CD14-positive monocyte (primary cell): ENCODE data around the gene PROSER1. TPM values are rescaled to one million over a fixed set of nuclear protein-coding genes. Genes with fewer than 3 reads are reported as not detected.

Experiments used
- DNase-seq, 3 donors: peaks; one replicate each; pipeline ENCODE4 v3.0.0-alpha.2; 2011 to 2022
- H2AFZ ChIP-seq: 2 replicates; pipeline ENCODE4 v1.6.0; 2012; ENCODE audit warnings: mild to moderate bottlenecking, low read depth, low read length, inconsistent platforms; ENCODE audit not compliant: insufficient read depth, poor library complexity, severe bottlenecking
- H3K27ac ChIP-seq, 2 donors: 1 replicate in 1 of 2; 2 replicates in 1 of 2; pipeline ENCODE4 v1.5.1; 2012 to 2013; ENCODE audit warnings: low read length in 2 of 2, control low read depth in 1 of 2, inconsistent platforms in 1 of 2, low read depth in 1 of 2, mild to moderate bottlenecking in 1 of 2
- H3K27me3 ChIP-seq, 2 donors: one replicate each; pipeline versions ENCODE4 v1.6.0 to v1.6.1; 2011 to 2013; ENCODE audit warnings: low read length in 2 of 2; ENCODE audit not compliant: control insufficient read depth in 2 of 2, insufficient read depth in 2 of 2
- H3K36me3 ChIP-seq, 2 donors: replicated peaks in 1 of 2; 1 replicate in 1 of 2; 2 replicates in 1 of 2; pipeline versions ENCODE4 v1.5.1 to v1.6.1; 2012 to 2013; ENCODE audit warnings: low read length in 2 of 2, control low read depth in 1 of 2, inconsistent platforms in 1 of 2, mild to moderate bottlenecking in 1 of 2; ENCODE audit not compliant: insufficient read depth in 2 of 2, control insufficient read depth in 1 of 2
- H3K4me1 ChIP-seq, 2 donors: 1 replicate in 1 of 2; 2 replicates in 1 of 2; pipeline versions ENCODE4 v1.5.1 to v1.6.1; 2012 to 2013; ENCODE audit warnings: low read length in 2 of 2, control low read depth in 1 of 2, inconsistent platforms in 1 of 2, mild to moderate bottlenecking in 1 of 2, moderate library complexity in 1 of 2; ENCODE audit not compliant: insufficient read depth in 2 of 2, control insufficient read depth in 1 of 2
- H3K4me2 ChIP-seq: replicated peaks from 2 replicates; pipeline ENCODE3; 2012; ENCODE audit warnings: low read length, moderate library complexity, mild to moderate bottlenecking; ENCODE audit not compliant: poor library complexity, severe bottlenecking; ENCODE audit errors: extremely low read depth
- H3K4me3 ChIP-seq, 3 experiments: fragments of 200-600 bp in 1 of 3; sonication (generic) in 1 of 3; replicated peaks in 1 of 3; 1 replicate in 2 of 3; 2 replicates in 1 of 3; pipeline ENCODE4 v1.5.1; 2011 to 2013; ENCODE audit warnings: low read length in 3 of 3, mild to moderate bottlenecking in 3 of 3, control low read depth in 2 of 3, low read depth in 2 of 3, inconsistent platforms in 1 of 3, moderate library complexity in 1 of 3
- H3K79me2 ChIP-seq: 2 replicates; pipeline ENCODE4 v1.6.0; 2012; ENCODE audit warnings: mild to moderate bottlenecking, control low read depth, inconsistent platforms, low read length, moderate library complexity; ENCODE audit not compliant: insufficient read depth
- H3K9ac ChIP-seq: 2 replicates; pipeline ENCODE4 v1.6.0; 2017; ENCODE audit warnings: low read length, mild to moderate bottlenecking; ENCODE audit not compliant: insufficient read depth, poor library complexity, severe bottlenecking
- H3K9me3 ChIP-seq, 2 donors: replicated peaks in 1 of 2; 1 replicate in 1 of 2; 2 replicates in 1 of 2; pipeline versions ENCODE4 v1.5.1 to v1.6.1; 2012 to 2013; ENCODE audit warnings: low read length in 2 of 2, control low read depth in 1 of 2; ENCODE audit not compliant: control insufficient read depth in 1 of 2, insufficient read depth in 1 of 2
- H4K20me1 ChIP-seq: 2 replicates; pipeline ENCODE4 v1.6.0; 2012; ENCODE audit warnings: mild to moderate bottlenecking, low read length, control low read depth, moderate library complexity; ENCODE audit not compliant: insufficient read depth
- H3K27ac Mint-ChIP-seq, 7 donors: one replicate each; pipeline ENCODE4 v1.8.0; 2020; ENCODE audit warnings: mild to moderate bottlenecking in 7 of 7, mixed read lengths in 7 of 7, moderate library complexity in 6 of 7, inconsistent platforms in 2 of 7
- H3K27me3 Mint-ChIP-seq, 3 donors: one replicate each; pipeline ENCODE4 v1.8.0; 2021 to 2022; ENCODE audit warnings: low read depth in 3 of 3, mild to moderate bottlenecking in 3 of 3, mixed read lengths in 3 of 3, moderate library complexity in 3 of 3, inconsistent platforms in 1 of 3
- H3K36me3 Mint-ChIP-seq, 2 donors: one replicate each; pipeline ENCODE4 v1.8.0; 2020; ENCODE audit warnings: mixed read lengths in 2 of 2, inconsistent platforms in 1 of 2, mild to moderate bottlenecking in 1 of 2
- H3K4me1 Mint-ChIP-seq: one replicate; pipeline ENCODE4 v1.8.0; 2020; ENCODE audit warnings: mild to moderate bottlenecking, mixed read lengths
- H3K4me3 Mint-ChIP-seq, 2 donors: one replicate each; pipeline ENCODE4 v1.8.0; 2020; ENCODE audit warnings: mild to moderate bottlenecking in 2 of 2, mixed read lengths in 2 of 2, moderate library complexity in 1 of 2
- H3K9me3 Mint-ChIP-seq, 7 donors: one replicate each; pipeline ENCODE4 v1.8.0; 2020 to 2022; ENCODE audit warnings: mixed read lengths in 7 of 7, mild to moderate bottlenecking in 6 of 7, moderate library complexity in 6 of 7, inconsistent platforms in 2 of 7
- intact Hi-C, 2 donors: fragments of 100-400 bp; cut with micrococcal nuclease; formaldehyde crosslinking; loops; one replicate each; pipeline versions ENCODE4 v1.15.0 to v1.15.1; 2023
- polyA plus RNA-seq, 3 donors: library from polyadenylated mRNA; depleted of rRNA in 1 of 3; unstranded in 2 of 3; stranded (reverse) in 1 of 3; fragments of 300-500 nt in 2 of 3; fragments of >200 nt in 1 of 3; fragmentation: Illumina TruSeq in 2 of 3; gene quantifications; 1 replicate in 2 of 3; 2 replicates in 1 of 3; pipeline ENCODE4 v1.2.3, GENCODE V29; 2012 to 2021
- TF ChIP-seq, protein P1 (sequence below): fragments of 200-600 bp; IDR thresholded peaks from one replicate; pipeline ENCODE4 v1.8.0; 2022; ENCODE audit warnings: antibody characterized with exemption, mild to moderate bottlenecking

The PROSER1 gene
- polyA plus RNA-seq, 3 donors, result 4.6 to 28.5 (median 9.1) TPM

DNA sequence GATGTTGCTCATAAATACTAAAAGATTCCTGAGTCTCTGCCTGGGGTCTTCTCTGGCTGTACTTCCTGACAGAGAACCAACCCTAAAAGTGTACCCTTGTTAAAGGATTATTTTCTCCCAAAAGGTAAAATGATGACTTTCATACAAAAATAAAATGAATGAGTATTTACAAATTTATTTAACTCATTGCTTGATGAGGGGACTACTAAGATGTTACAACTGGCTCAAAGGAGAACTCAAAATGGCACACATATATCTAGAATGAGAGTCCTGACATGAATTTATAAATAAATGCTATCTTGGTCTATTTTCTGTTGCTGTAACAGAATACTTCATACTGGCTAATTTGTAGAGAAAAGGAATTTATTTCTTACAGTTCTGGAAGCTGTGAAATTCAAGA lies 77.7 kb downstream of the PROSER1 start:
- Histone ChIP-seq H3K27ac (no peak overlapping the region), H3K9me3 (peaks cover 0 to 13% of the 10 kb centered on the region in 2 donors), H3K36me3 (no peaks in the 10 kb centered on the region), H4K20me1 (no peaks in the 10 kb centered on the region), H3K4me1 (no peaks in the 10 kb centered on the region), H3K9ac (no peak overlapping the region), H3K4me3 (no peak overlapping the region), H2AFZ (no peak overlapping the region), H3K79me2 (no peaks in the 10 kb centered on the region), H3K4me2 (no peak overlapping the region), H3K27me3 (no peaks in the 10 kb centered on the region)
- intact Hi-C loops, result no loop called here
- Mint-ChIP-seq H3K36me3 (no peaks in the 10 kb centered on the region), H3K4me3 (no peak overlapping the region), H3K27me3 (peaks cover 0 to 2% (median 0%) of the 10 kb centered on the region in 3 donors), H3K4me1 (no peaks in the 10 kb centered on the region), H3K9me3 (peaks cover 2 to 27% (median 7%) of the 10 kb centered on the region in 7 donors), H3K27ac (no peak overlapping the region)
- DNase-seq, result no peak
- TF ChIP-seq, protein P1, sequence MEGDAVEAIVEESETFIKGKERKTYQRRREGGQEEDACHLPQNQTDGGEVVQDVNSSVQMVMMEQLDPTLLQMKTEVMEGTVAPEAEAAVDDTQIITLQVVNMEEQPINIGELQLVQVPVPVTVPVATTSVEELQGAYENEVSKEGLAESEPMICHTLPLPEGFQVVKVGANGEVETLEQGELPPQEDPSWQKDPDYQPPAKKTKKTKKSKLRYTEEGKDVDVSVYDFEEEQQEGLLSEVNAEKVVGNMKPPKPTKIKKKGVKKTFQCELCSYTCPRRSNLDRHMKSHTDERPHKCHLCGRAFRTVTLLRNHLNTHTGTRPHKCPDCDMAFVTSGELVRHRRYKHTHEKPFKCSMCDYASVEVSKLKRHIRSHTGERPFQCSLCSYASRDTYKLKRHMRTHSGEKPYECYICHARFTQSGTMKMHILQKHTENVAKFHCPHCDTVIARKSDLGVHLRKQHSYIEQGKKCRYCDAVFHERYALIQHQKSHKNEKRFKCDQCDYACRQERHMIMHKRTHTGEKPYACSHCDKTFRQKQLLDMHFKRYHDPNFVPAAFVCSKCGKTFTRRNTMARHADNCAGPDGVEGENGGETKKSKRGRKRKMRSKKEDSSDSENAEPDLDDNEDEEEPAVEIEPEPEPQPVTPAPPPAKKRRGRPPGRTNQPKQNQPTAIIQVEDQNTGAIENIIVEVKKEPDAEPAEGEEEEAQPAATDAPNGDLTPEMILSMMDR, result no peak

Other genes with a start within 250 kb of the PROSER1 start
- gene STOML3, start 47.3 kb downstream of the PROSER1 start, polyA plus RNA-seq, result not detected
- gene NHLRC3, start 367 bp upstream of the PROSER1 start, polyA plus RNA-seq, result 10 to 100 TPM; 12.8 to 17.7 (median 13.0) TPM